Breast epithelium (tissue), 4 donors: ENCODE data around the gene BMP15. TPM values are rescaled to one million over a fixed set of nuclear protein-coding genes. Genes with fewer than 3 reads are reported as not detected.

Source experiments
- DNase-seq, 2 donors: peaks; one replicate each; pipeline ENCODE4 v3.0.0-alpha.2; 2019; ENCODE audit warnings: low spot score in 2 of 2
- H3K27ac ChIP-seq, 2 donors: fragments of 200-600 bp; sonication (generic) in 1 of 2; one replicate each; pipeline ENCODE4 v1.5.1; 2016 to 2019; ENCODE audit warnings: mild to moderate bottlenecking in 1 of 2
- H3K27me3 ChIP-seq, 2 donors: fragments of 200-600 bp; sonication (generic) in 1 of 2; one replicate each; pipeline versions ENCODE4 v1.5.1 to v1.6.0; 2017 to 2019; ENCODE audit warnings: control low read depth in 1 of 2, mild to moderate bottlenecking in 1 of 2
- H3K36me3 ChIP-seq: fragments of 200-600 bp; one replicate; pipeline ENCODE4 v1.5.1; 2019
- H3K4me1 ChIP-seq, 2 donors: fragments of 200-600 bp; sonication (generic); one replicate each; pipeline ENCODE4 v1.5.1; 2016 to 2019; ENCODE audit warnings: control low read depth in 1 of 2
- H3K4me3 ChIP-seq, 3 donors: fragments of 200-600 bp; sonication (generic); 1 replicate in 2 of 3; 2 replicates in 1 of 3; pipeline ENCODE4 v1.5.1; 2016 to 2019; ENCODE audit warnings: mild to moderate bottlenecking in 3 of 3, moderate library complexity in 2 of 3
- H3K9me3 ChIP-seq, 2 donors: fragments of 200-600 bp; sonication (generic) in 1 of 2; one replicate each; pipeline ENCODE4 v1.5.1; 2016 to 2019; ENCODE audit warnings: control low read depth in 1 of 2
- CTCF ChIP-seq, 3 donors: fragments of 450-650 bp; IDR thresholded peaks; one replicate each; pipeline ENCODE4 v1.5.1; 2016 to 2017; ENCODE audit warnings: antibody characterized with exemption in 3 of 3, mild to moderate bottlenecking in 3 of 3, moderate library complexity in 3 of 3
- POLR2A ChIP-seq: fragments of 450-650 bp; IDR thresholded peaks from one replicate; pipeline ENCODE4 v1.6.1; 2016; ENCODE audit warnings: antibody characterized with exemption, mild to moderate bottlenecking, moderate library complexity
- POLR2AphosphoS5 ChIP-seq, 3 donors: sonication (generic); formaldehyde crosslinking; IDR thresholded peaks; one replicate each; pipeline ENCODE4 v1.6.1; 2017; ENCODE audit warnings: antibody characterized with exemption in 3 of 3
- intact Hi-C: fragments of 100-400 bp; cut with DNase I; formaldehyde crosslinking; loops from one replicate; pipeline ENCODE4 v1.15.1; 2023; ENCODE audit warnings: low total_unique reads
- total RNA-seq, 3 donors: library from RNA; depleted of rRNA; stranded (reverse); fragments of >200 nt; gene quantifications; one replicate each; pipeline ENCODE4 v1.1.0, GENCODE V29; 2016

The BMP15 gene
- total RNA-seq, 3 donors from 2014 or later: not detected

DNA sequence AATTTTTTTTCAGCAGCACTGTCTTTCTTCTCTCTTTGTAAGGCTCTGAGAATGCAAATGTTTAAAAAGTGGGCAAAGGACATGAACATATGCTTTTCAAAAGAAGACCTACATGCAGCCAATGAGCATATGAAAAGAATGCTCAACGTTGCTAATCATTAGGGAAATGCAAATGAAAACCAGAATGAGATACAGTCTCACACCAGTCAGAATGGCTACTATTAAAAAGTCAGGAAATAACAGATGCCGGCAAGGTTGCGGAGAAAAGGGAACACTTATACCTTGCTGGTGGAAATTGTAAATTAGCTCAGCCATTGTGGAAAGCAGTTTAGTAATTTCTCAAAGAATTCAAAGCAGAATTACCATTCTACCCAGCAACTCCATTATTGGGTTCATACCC is 51.6 kb downstream of the BMP15 start:
- no peak for TF ChIP-seq CTCF (IDR thresholded peaks at IDR 0.05)
- TF ChIP-seq POLR2A: no peak
- TF ChIP-seq POLR2AphosphoS5 (IDR thresholded peaks at IDR 0.05): no peak
- intact Hi-C loops: no loop called here
- H3K4me1 ChIP-seq: no peaks in the 10 kb centered on the region
- H3K36me3 ChIP-seq: no peaks in the 10 kb centered on the region
- peaks cover 0 to 23% of the 10 kb centered on the region in 2 donors for H3K27me3 ChIP-seq
- DNase-seq: no peak
- H3K27ac ChIP-seq: no peak overlapping the region
- no peaks in the 10 kb centered on the region for H3K9me3 ChIP-seq
- H3K4me3 ChIP-seq: no peak overlapping the region

DNA sequence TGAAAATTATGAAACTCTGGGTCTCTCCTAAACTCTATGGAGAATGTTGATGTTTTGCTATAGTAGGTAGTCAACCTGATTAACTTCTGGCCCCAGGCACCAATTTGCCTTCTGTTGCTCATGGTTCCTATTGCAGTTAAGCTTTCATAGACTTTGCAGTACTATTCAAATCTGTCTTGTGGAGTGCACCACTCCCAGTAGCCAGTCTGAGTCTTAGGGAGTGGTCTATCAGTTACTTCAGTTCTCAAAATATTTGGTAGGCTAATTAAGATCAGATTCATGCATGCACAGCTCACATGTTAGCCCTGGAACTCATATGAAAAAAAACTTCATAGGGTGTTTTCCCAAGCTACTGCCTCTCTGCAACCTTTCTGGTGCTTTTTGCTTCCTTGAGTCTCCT is 53.3 kb downstream of the BMP15 start:
- H3K9me3 ChIP-seq: no peaks in the 10 kb centered on the region
- no peaks in the 10 kb centered on the region for H3K4me1 ChIP-seq
- intact Hi-C loops: no loop called here
- no peak overlapping the region for H3K4me3 ChIP-seq
- no peak for TF ChIP-seq POLR2A
- no peak for TF ChIP-seq CTCF (IDR thresholded peaks at IDR 0.05)
- no peak for TF ChIP-seq POLR2AphosphoS5 (IDR thresholded peaks at IDR 0.05)
- DNase-seq: no peak
- H3K27me3 ChIP-seq: peaks cover 0 to 39% of the 10 kb centered on the region in 2 donors
- no peak overlapping the region for H3K27ac ChIP-seq
- no peaks in the 10 kb centered on the region for H3K36me3 ChIP-seq

Other genes with a start within 250 kb of the BMP15 start
- gene SHROOM4, start 96.5 kb upstream of the BMP15 start, total RNA-seq: 10 to 100 TPM in 2 of 3 donors, 1 to 10 TPM in 1; 6.9 to 13.8 (median 12.5) TPM